Endothelial cell of umbilical vein (primary cell): ENCODE results near the gene PRKAG2. TPM values are rescaled to one million over a fixed set of nuclear protein-coding genes. Genes with fewer than 3 reads are reported as not detected.

ENCODE experiments used
- BruUV-seq: library from RNA; stranded (reverse); fragments of 400-500 nt; replicated peaks from 2 replicates; lab custom pipeline; 2021; lab: Mats Ljungman, UMichigan
- CTCF ChIA-PET: fragments of 300-600, 350-600 bp; sonication (Branson Sonifier 250); formaldehyde crosslinking; loops from one replicate; lab custom pipeline; 2021; ENCODE audit warnings: antibody characterized with exemption, inconsistent platforms; lab: Charles Lee
- POLR2A ChIA-PET: fragments of 300-600, 350-600 bp; sonication (Branson Sonifier 250); formaldehyde crosslinking; loops from one replicate; lab custom pipeline; 2021; ENCODE audit warnings: antibody characterized with exemption, inconsistent platforms; lab: Charles Lee
- DNase-seq: peaks from one replicate; pipeline ENCODE4 v3.0.0-alpha.2; 2011; ENCODE audit warnings: low read depth, low spot score
- FAIRE-seq: peaks from 2 replicates; lab custom pipeline; 2011; peaks lifted over from hg19 to GRCh38; lab: Jason Lieb, UNC
- H2AFZ ChIP-seq: 2 replicates; pipeline ENCODE4 v1.6.0; 2012; ENCODE audit warnings: low read depth, low read length, control low read depth, inconsistent platforms
- H3K27ac ChIP-seq: 2 replicates; pipeline ENCODE4 v1.5.1; 2011; ENCODE audit warnings: low read depth, mild to moderate bottlenecking, control low read depth, low read length, moderate library complexity; ENCODE audit not compliant: insufficient read depth
- H3K27me3 ChIP-seq, 2 experiments: 2 replicates each; pipeline versions ENCODE4 v1.6.0 to v1.6.1; 2011; ENCODE audit warnings: low read length in 2 of 2, mixed read lengths in 1 of 2; ENCODE audit not compliant: control insufficient read depth in 2 of 2, insufficient read depth in 2 of 2
- H3K36me3 ChIP-seq, 2 experiments: 2 replicates in 1 of 2; 3 replicates in 1 of 2; pipeline ENCODE4 v1.5.1; 2011; ENCODE audit warnings: low read length in 2 of 2, mild to moderate bottlenecking in 1 of 2, moderate library complexity in 1 of 2; ENCODE audit not compliant: control insufficient read depth in 2 of 2, insufficient read depth in 2 of 2; ENCODE audit errors: extremely low read depth in 1 of 2
- H3K4me1 ChIP-seq: 3 replicates; pipeline ENCODE4 v1.5.1; 2011; ENCODE audit warnings: mild to moderate bottlenecking, low read length; ENCODE audit not compliant: control insufficient read depth, insufficient read depth; ENCODE audit errors: extremely low read depth
- H3K4me2 ChIP-seq: 2 replicates; pipeline ENCODE4 v1.6.1; 2011; ENCODE audit warnings: low read length, control low read depth, mixed read lengths; ENCODE audit not compliant: insufficient read depth
- H3K4me3 ChIP-seq, 3 experiments: fragments of 200-600 bp in 1 of 3; sonication (generic), shearing (Covaris generic) in 1 of 3; replicated peaks in 1 of 3; 2 replicates each; pipeline ENCODE4 v1.5.1; 2011 to 2016; ENCODE audit warnings: control low read depth in 3 of 3, low read length in 3 of 3, mild to moderate bottlenecking in 2 of 3, inconsistent platforms in 1 of 3, low read depth in 1 of 3, moderate library complexity in 1 of 3; ENCODE audit not compliant: insufficient read depth in 1 of 3
- H3K79me2 ChIP-seq: 2 replicates; pipeline ENCODE4 v1.6.0; 2012; ENCODE audit warnings: low read length, inconsistent platforms; ENCODE audit not compliant: control insufficient read depth, insufficient read depth
- H3K9ac ChIP-seq: replicated peaks from 2 replicates; pipeline ENCODE3; 2011; ENCODE audit warnings: low read length, control low read depth; ENCODE audit not compliant: insufficient read depth; ENCODE audit errors: extremely low read depth
- H3K9me1 ChIP-seq: replicated peaks from 3 replicates; pipeline ENCODE4 v1.6.0; 2011; ENCODE audit warnings: mild to moderate bottlenecking, low read length; ENCODE audit not compliant: control insufficient read depth, insufficient read depth; ENCODE audit errors: extremely low read depth
- H3K9me3 ChIP-seq: replicated peaks from 2 replicates; pipeline ENCODE4 v1.5.1; 2012; ENCODE audit warnings: low read length, inconsistent platforms; ENCODE audit not compliant: control insufficient read depth, insufficient read depth
- H4K20me1 ChIP-seq: replicated peaks from 2 replicates; pipeline ENCODE3; 2011; ENCODE audit warnings: mild to moderate bottlenecking, low read length; ENCODE audit not compliant: control insufficient read depth, insufficient read depth; ENCODE audit errors: extremely low read depth
- EZH2 ChIP-seq: IDR thresholded peaks from 2 replicates; pipeline ENCODE4 v1.6.1; 2012; ENCODE audit warnings: borderline replicate concordance, low read depth, mild to moderate bottlenecking, moderate library complexity, low read length, inconsistent platforms; ENCODE audit not compliant: severe bottlenecking
- FOS ChIP-seq: IDR thresholded peaks from 2 replicates; pipeline ENCODE4 v1.6.1; 2011; ENCODE audit warnings: mild to moderate bottlenecking, low read length, moderate library complexity, borderline replicate concordance; ENCODE audit not compliant: insufficient read depth
- GATA2 ChIP-seq: IDR thresholded peaks from 2 replicates; pipeline ENCODE4 v1.7.0; 2011; ENCODE audit warnings: low read depth, mild to moderate bottlenecking, moderate library complexity, mixed read lengths, low read length; ENCODE audit not compliant: insufficient read length, insufficient read depth
- JUN ChIP-seq: IDR thresholded peaks from 2 replicates; pipeline ENCODE4 v1.6.1; 2011; ENCODE audit warnings: borderline replicate concordance, low read depth; ENCODE audit not compliant: insufficient read length, insufficient read depth
- MYC ChIP-seq: IDR thresholded peaks from one replicate; pipeline ENCODE4 v1.6.1; 2011; ENCODE audit warnings: mild to moderate bottlenecking, low read depth, low read length
- POLR2A ChIP-seq: IDR thresholded peaks from 2 replicates; pipeline ENCODE4 v1.6.1; 2012; ENCODE audit warnings: low read depth, mild to moderate bottlenecking, control low read depth, low read length
- POLR2AphosphoS5 ChIP-seq: IDR thresholded peaks from 2 replicates; pipeline ENCODE4 v1.6.1; 2012; ENCODE audit warnings: low read depth, mild to moderate bottlenecking, control low read depth, low read length, moderate library complexity; ENCODE audit not compliant: insufficient read depth
- dilution Hi-C: fragments of 300-500 bp; cut with MboI; formaldehyde crosslinking; loops from one replicate; pipeline ENCODE4 v1.15.0; 2019; ENCODE audit warnings: low sequenced_read_pairs; ENCODE audit not compliant: extremely low pct_ligation_motif_present
- intact Hi-C: fragments of 100-400 bp; cut with micrococcal nuclease; formaldehyde crosslinking; loops from one replicate; pipeline ENCODE4 v1.10.0; 2022
- polyA plus RNA-seq, 4 experiments: library from polyadenylated mRNA; depleted of rRNA in 3 of 4; stranded (reverse) in 3 of 4; unstranded in 1 of 4; fragments of >200 nt; gene quantifications; 2 replicates each; pipeline versions ENCODE4 v1.2.1 to v1.2.3, GENCODE V29; 2011 to 2012; ENCODE audit warnings: missing spikeins in 1 of 4
- total RNA-seq: library from RNA; stranded (reverse); gene quantifications from 2 replicates; pipeline ENCODE4 v1.2.3, GENCODE V29; 2021
- TF ChIP-seq, protein P1 (sequence below), 2 donors: IDR thresholded peaks; 1 replicate in 1 of 2; 2 replicates in 1 of 2; pipeline ENCODE4 v1.5.1; 2011; ENCODE audit warnings: low read length in 2 of 2, mild to moderate bottlenecking in 2 of 2, moderate library complexity in 2 of 2, control low read depth in 1 of 2, inconsistent platforms in 1 of 2, low read depth in 1 of 2; ENCODE audit not compliant: insufficient read depth in 1 of 2; ENCODE audit errors: extremely low read depth in 1 of 2
- TF ChIP-seq, protein P2 (sequence below): IDR thresholded peaks from 2 replicates; pipeline ENCODE4 v1.6.1; 2011; ENCODE audit not compliant: insufficient read depth, insufficient read length

Gene PRKAG2
- total and polyA plus RNA-seq, 2 donors (not counting 3 experiments of a cell fraction or from before 2014, with no cell fraction given), result 19.3 to 51.5 TPM

DNA sequence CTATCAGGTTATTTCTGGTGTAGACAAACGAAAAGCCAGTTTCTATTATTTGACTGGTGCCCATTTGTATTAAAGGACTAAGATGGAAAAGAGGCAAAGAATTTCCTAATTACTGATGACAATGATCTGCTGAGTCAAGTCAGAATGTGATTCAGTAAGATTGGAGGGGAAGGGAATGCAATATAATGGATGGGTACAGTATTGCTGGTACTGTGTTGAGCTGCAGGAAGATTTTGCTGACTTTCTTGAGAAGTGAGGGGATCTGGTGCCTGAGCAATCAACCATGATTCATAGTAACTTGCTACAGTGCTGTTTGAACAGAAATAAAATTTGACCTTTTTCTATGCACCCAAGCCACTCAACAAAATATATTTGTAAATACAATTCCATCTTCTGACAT is 218.1 kb downstream of the PRKAG2 start:
- H2AFZ ChIP-seq, result no peak overlapping the region
- H3K27me3 ChIP-seq, result no peaks in the 10 kb centered on the region
- BruUV-seq, result no TSS peak
- H3K4me1 ChIP-seq, result no peaks in the 10 kb centered on the region
- ChIA-PET CTCF (no interaction called here), POLR2A (no interaction called here)
- no peaks in the 10 kb centered on the region for H3K36me3 ChIP-seq
- intact Hi-C loops (no loop called here), dilution Hi-C loops (no loop called here)
- no peak overlapping the region for H3K27ac ChIP-seq
- no peaks in the 10 kb centered on the region for H3K9me3 ChIP-seq
- H3K79me2 ChIP-seq, result no peaks in the 10 kb centered on the region
- TF ChIP-seq EZH2, result no peak
- TF ChIP-seq, protein P1, sequence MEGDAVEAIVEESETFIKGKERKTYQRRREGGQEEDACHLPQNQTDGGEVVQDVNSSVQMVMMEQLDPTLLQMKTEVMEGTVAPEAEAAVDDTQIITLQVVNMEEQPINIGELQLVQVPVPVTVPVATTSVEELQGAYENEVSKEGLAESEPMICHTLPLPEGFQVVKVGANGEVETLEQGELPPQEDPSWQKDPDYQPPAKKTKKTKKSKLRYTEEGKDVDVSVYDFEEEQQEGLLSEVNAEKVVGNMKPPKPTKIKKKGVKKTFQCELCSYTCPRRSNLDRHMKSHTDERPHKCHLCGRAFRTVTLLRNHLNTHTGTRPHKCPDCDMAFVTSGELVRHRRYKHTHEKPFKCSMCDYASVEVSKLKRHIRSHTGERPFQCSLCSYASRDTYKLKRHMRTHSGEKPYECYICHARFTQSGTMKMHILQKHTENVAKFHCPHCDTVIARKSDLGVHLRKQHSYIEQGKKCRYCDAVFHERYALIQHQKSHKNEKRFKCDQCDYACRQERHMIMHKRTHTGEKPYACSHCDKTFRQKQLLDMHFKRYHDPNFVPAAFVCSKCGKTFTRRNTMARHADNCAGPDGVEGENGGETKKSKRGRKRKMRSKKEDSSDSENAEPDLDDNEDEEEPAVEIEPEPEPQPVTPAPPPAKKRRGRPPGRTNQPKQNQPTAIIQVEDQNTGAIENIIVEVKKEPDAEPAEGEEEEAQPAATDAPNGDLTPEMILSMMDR (IDR thresholded peaks at IDR 0.05; ENCODE audit: extremely low read depth in 1 of 2, insufficient read depth in 1 of 2, low read depth in 1 of 2, low read length in 2 of 2), result no peak
- TF ChIP-seq POLR2AphosphoS5, result no peak
- TF ChIP-seq MYC, result no peak
- no peak for TF ChIP-seq JUN
- no peak for TF ChIP-seq GATA2
- TF ChIP-seq, protein P2, sequence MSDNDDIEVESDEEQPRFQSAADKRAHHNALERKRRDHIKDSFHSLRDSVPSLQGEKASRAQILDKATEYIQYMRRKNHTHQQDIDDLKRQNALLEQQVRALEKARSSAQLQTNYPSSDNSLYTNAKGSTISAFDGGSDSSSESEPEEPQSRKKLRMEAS, result no peak
- TF ChIP-seq POLR2A, result no peak
- TF ChIP-seq FOS, result no peak
- no peak overlapping the region for H3K9ac ChIP-seq
- H4K20me1 ChIP-seq, result no peaks in the 10 kb centered on the region
- no peak overlapping the region for H3K4me3 ChIP-seq
- DNase-seq (no peak), FAIRE-seq (no peak)
- H3K4me2 ChIP-seq, result no peak overlapping the region
- no peaks in the 10 kb centered on the region for H3K9me1 ChIP-seq
